Measurements from ENCODE around the gene NMT2.

The NMT2 gene

GRCh38 chr10:15189133-15189885 is 20.8 kb upstream of the NMT2 start:
- Histone ChIP-seq H3K56ac (ENCODE audit: low read length) (no peak overlapping the region), H3K9ac (ENCODE audit: low read length) (no peak overlapping the region), H3K27ac (ENCODE audit: low read depth, low read length) (no peak overlapping the region), H3K4me1 (ENCODE audit: control insufficient read depth, low read depth, low read length) (no peaks in the 10 kb centered on the region), H4K5ac (ENCODE audit: low read length) (no peak overlapping the region), H3K4ac (ENCODE audit: low read depth, low read length) (no peak overlapping the region), H4K8ac (ENCODE audit: low read depth, low read length) (no peak overlapping the region), H3K79me2 (ENCODE audit: control insufficient read depth, insufficient read depth, low read length) (no peaks in the 10 kb centered on the region), H3K4me2 (ENCODE audit: low read length) (no peak overlapping the region), H2BK15ac (replicated peaks; ENCODE audit: low read depth) (no peak overlapping the region), H2BK120ac (ENCODE audit: low read depth, low read length) (no peak overlapping the region), H3K27me3 (ENCODE audit: insufficient read depth, low read length, poor library complexity) (no peaks in the 10 kb centered on the region), H3K36me3 (ENCODE audit: control insufficient read depth, insufficient read depth, low read length) (no peaks in the 10 kb centered on the region), H3K79me1 (ENCODE audit: low read length) (no peaks in the 10 kb centered on the region), H2BK5ac (ENCODE audit: low read length) (no peak overlapping the region), H2AK5ac (ENCODE audit: low read length) (no peak overlapping the region), H3K18ac (ENCODE audit: low read length) (no peak overlapping the region), H3K4me3 (ENCODE audit: low read length) (no peak overlapping the region), H3K23ac (ENCODE audit: low read length) (no peak overlapping the region)
- no CpG with 5 or more reads among the region's 11 CpGs for WGBS (ENCODE audit: extremely low coverage, insufficient coverage, low lambda C conversion rate)
- no peak for DNase-seq

- H3K36me3 ChIP-seq (ENCODE audit: control insufficient read depth, insufficient read depth, low read length): no peaks in the 10 kb centered on the region
- H3K4me2 ChIP-seq (ENCODE audit: low read length): no peak overlapping the region
- no peak for DNase-seq
- no peaks in the 10 kb centered on the region for H3K27me3 ChIP-seq (ENCODE audit: insufficient read depth, low read length, poor library complexity)
- H3K4me1 ChIP-seq (ENCODE audit: control insufficient read depth, low read depth, low read length): no peaks in the 10 kb centered on the region
- no peak overlapping the region for H2BK120ac ChIP-seq (ENCODE audit: low read depth, low read length)
- H2AK5ac ChIP-seq (ENCODE audit: low read length): no peak overlapping the region
- H3K27ac ChIP-seq (ENCODE audit: low read depth, low read length): no peak overlapping the region
- no peak overlapping the region for H2BK5ac ChIP-seq (ENCODE audit: low read length)
- H3K18ac ChIP-seq (ENCODE audit: low read length): no peak overlapping the region
- no peak overlapping the region for H3K9ac ChIP-seq (ENCODE audit: low read length)
- H3K23ac ChIP-seq (ENCODE audit: low read length): no peak overlapping the region
- no peaks in the 10 kb centered on the region for H3K79me2 ChIP-seq (ENCODE audit: control insufficient read depth, insufficient read depth, low read length)
- H3K4me3 ChIP-seq (ENCODE audit: low read length): no peak overlapping the region
- no peak overlapping the region for H4K5ac ChIP-seq (ENCODE audit: low read length)
- no CpG with 5 or more reads among the region's 5 CpGs for WGBS (ENCODE audit: extremely low coverage, insufficient coverage, low lambda C conversion rate)
- H4K8ac ChIP-seq (ENCODE audit: low read depth, low read length): no peak overlapping the region
- H3K56ac ChIP-seq (ENCODE audit: low read length): no peak overlapping the region
- no peak overlapping the region for H2BK15ac ChIP-seq (replicated peaks; ENCODE audit: low read depth)
- no peak overlapping the region for H3K4ac ChIP-seq (ENCODE audit: low read depth, low read length)
- H3K79me1 ChIP-seq (ENCODE audit: low read length): no peaks in the 10 kb centered on the region
Measured at GRCh38 chr10:15188603-15189002, 20.1 kb upstream of the NMT2 start.

GRCh38 chr10:15183689-15184481 is 15.4 kb upstream of the NMT2 start:
- H3K56ac ChIP-seq (ENCODE audit: low read length): no peak overlapping the region
- H3K23ac ChIP-seq (ENCODE audit: low read length): no peak overlapping the region
- H2BK120ac ChIP-seq (ENCODE audit: low read depth, low read length): no peak overlapping the region
- H3K79me1 ChIP-seq (ENCODE audit: low read length): no peaks in the 10 kb centered on the region
- no peak overlapping the region for H4K8ac ChIP-seq (ENCODE audit: low read depth, low read length)
- no peaks in the 10 kb centered on the region for H3K79me2 ChIP-seq (ENCODE audit: control insufficient read depth, insufficient read depth, low read length)
- WGBS (ENCODE audit: extremely low coverage, insufficient coverage, low lambda C conversion rate): no CpG with 5 or more reads among the region's 11 CpGs
- no peaks in the 10 kb centered on the region for H3K27me3 ChIP-seq (ENCODE audit: insufficient read depth, low read length, poor library complexity)
- H3K36me3 ChIP-seq (ENCODE audit: control insufficient read depth, insufficient read depth, low read length): no peaks in the 10 kb centered on the region
- H3K9ac ChIP-seq (ENCODE audit: low read length): no peak overlapping the region
- H4K5ac ChIP-seq (ENCODE audit: low read length): no peak overlapping the region
- H3K4me2 ChIP-seq (ENCODE audit: low read length): no peak overlapping the region
- no peaks in the 10 kb centered on the region for H3K4me1 ChIP-seq (ENCODE audit: control insufficient read depth, low read depth, low read length)
- H3K4me3 ChIP-seq (ENCODE audit: low read length): no peak overlapping the region
- no peak for DNase-seq
- H2AK5ac ChIP-seq (ENCODE audit: low read length): no peak overlapping the region
- H3K27ac ChIP-seq (ENCODE audit: low read depth, low read length): no peak overlapping the region
- no peak overlapping the region for H3K4ac ChIP-seq (ENCODE audit: low read depth, low read length)
- no peak overlapping the region for H3K18ac ChIP-seq (ENCODE audit: low read length)
- H2BK5ac ChIP-seq (ENCODE audit: low read length): no peak overlapping the region
- no peak overlapping the region for H2BK15ac ChIP-seq (replicated peaks; ENCODE audit: low read depth)

- no peak overlapping the region for H3K56ac ChIP-seq (ENCODE audit: low read length)
- no peak for DNase-seq
- no peaks in the 10 kb centered on the region for H3K27me3 ChIP-seq (ENCODE audit: insufficient read depth, low read length, poor library complexity)
- H3K4me1 ChIP-seq (ENCODE audit: control insufficient read depth, low read depth, low read length): no peaks in the 10 kb centered on the region
- H3K79me2 ChIP-seq (ENCODE audit: control insufficient read depth, insufficient read depth, low read length): no peaks in the 10 kb centered on the region
- no peak overlapping the region for H4K8ac ChIP-seq (ENCODE audit: low read depth, low read length)
- H3K36me3 ChIP-seq (ENCODE audit: control insufficient read depth, insufficient read depth, low read length): no peaks in the 10 kb centered on the region
- H3K79me1 ChIP-seq (ENCODE audit: low read length): no peaks in the 10 kb centered on the region
- no peak overlapping the region for H3K18ac ChIP-seq (ENCODE audit: low read length)
- H2BK15ac ChIP-seq (replicated peaks; ENCODE audit: low read depth): no peak overlapping the region
- no peak overlapping the region for H3K4ac ChIP-seq (ENCODE audit: low read depth, low read length)
- H3K4me2 ChIP-seq (ENCODE audit: low read length): no peak overlapping the region
- H2AK5ac ChIP-seq (ENCODE audit: low read length): no peak overlapping the region
- H3K9ac ChIP-seq (ENCODE audit: low read length): no peak overlapping the region
- no peak overlapping the region for H3K27ac ChIP-seq (ENCODE audit: low read depth, low read length)
- no peak overlapping the region for H4K5ac ChIP-seq (ENCODE audit: low read length)
- H3K4me3 ChIP-seq (ENCODE audit: low read length): no peak overlapping the region
- H3K23ac ChIP-seq (ENCODE audit: low read length): no peak overlapping the region
- H2BK5ac ChIP-seq (ENCODE audit: low read length): no peak overlapping the region
- no CpG with 5 or more reads among the region's 8 CpGs for WGBS (ENCODE audit: extremely low coverage, insufficient coverage, low lambda C conversion rate)
- no peak overlapping the region for H2BK120ac ChIP-seq (ENCODE audit: low read depth, low read length)
Measured at GRCh38 chr10:15182540-15183207, 14.2 kb upstream of the NMT2 start.

GRCh38 chr10:15181576-15182156 is 13.2 kb upstream of the NMT2 start:
- Histone ChIP-seq H3K27ac (ENCODE audit: low read depth, low read length) (no peak overlapping the region), H2BK120ac (ENCODE audit: low read depth, low read length) (no peak overlapping the region), H2BK15ac (replicated peaks; ENCODE audit: low read depth) (no peak overlapping the region), H3K79me1 (ENCODE audit: low read length) (no peaks in the 10 kb centered on the region), H3K4me3 (ENCODE audit: low read length) (no peak overlapping the region), H3K23ac (ENCODE audit: low read length) (no peak overlapping the region), H2BK5ac (ENCODE audit: low read length) (no peak overlapping the region), H4K5ac (ENCODE audit: low read length) (no peak overlapping the region), H3K4me2 (ENCODE audit: low read length) (no peak overlapping the region), H3K79me2 (ENCODE audit: control insufficient read depth, insufficient read depth, low read length) (no peaks in the 10 kb centered on the region), H2AK5ac (ENCODE audit: low read length) (no peak overlapping the region), H4K8ac (ENCODE audit: low read depth, low read length) (no peak overlapping the region), H3K36me3 (ENCODE audit: control insufficient read depth, insufficient read depth, low read length) (no peaks in the 10 kb centered on the region), H3K9ac (ENCODE audit: low read length) (no peak overlapping the region), H3K27me3 (ENCODE audit: insufficient read depth, low read length, poor library complexity) (no peaks in the 10 kb centered on the region), H3K4me1 (ENCODE audit: control insufficient read depth, low read depth, low read length) (no peaks in the 10 kb centered on the region), H3K56ac (ENCODE audit: low read length) (no peak overlapping the region), H3K4ac (ENCODE audit: low read depth, low read length) (no peak overlapping the region), H3K18ac (ENCODE audit: low read length) (no peak overlapping the region)
- WGBS (ENCODE audit: extremely low coverage, insufficient coverage, low lambda C conversion rate): no CpG with 5 or more reads among the region's 2 CpGs
- DNase-seq: no peak
